ENCODE results near the gene LSM14A.
"Not testable (repeated sequence)": the region's sequence is repeated elsewhere in the genome, so short reads cannot be mapped to it uniquely, and the experiment has no call there.

Gene LSM14A

DNA sequence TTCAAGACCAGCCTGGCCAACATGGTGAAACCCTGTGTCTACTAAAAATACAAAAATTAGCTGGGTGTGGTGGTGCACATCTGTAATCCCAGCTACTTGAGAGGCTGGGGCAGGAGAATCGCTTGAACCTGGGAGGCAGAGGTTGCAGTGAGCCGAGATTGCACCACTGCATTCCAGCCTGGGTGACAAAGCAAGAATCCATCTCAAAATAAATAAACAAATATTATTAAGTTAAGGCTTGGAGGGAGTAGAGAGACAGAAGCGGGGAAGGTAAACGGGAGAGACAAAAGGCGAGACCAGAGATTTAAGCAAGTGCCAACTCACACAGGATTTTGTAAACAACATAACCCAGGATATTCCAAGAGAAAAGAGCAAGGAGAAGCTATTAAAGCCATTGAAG lies 12.8 kb upstream of the LSM14A start:
- not testable (repeated sequence) for DNase-seq

DNA sequence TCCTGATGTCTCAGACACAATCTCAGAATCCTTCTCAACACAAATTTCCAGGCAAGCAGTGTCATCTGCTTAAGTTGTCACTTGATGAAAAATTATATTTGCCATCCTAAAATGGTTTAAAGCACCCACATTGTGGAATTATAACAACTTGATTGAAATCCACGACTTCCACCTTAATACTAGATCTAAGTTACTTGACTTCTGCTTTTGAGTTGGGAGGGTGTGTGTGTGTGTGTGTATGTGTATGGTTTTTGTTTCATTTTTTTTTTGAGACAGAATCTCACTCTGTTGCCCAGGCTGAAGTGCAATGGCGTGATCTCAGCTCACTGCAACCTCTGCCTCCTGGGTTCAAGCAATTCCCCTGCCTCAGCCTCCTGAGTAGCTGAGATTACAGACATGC lies 10.4 kb upstream of the LSM14A start:
- not testable (repeated sequence) for DNase-seq

DNA sequence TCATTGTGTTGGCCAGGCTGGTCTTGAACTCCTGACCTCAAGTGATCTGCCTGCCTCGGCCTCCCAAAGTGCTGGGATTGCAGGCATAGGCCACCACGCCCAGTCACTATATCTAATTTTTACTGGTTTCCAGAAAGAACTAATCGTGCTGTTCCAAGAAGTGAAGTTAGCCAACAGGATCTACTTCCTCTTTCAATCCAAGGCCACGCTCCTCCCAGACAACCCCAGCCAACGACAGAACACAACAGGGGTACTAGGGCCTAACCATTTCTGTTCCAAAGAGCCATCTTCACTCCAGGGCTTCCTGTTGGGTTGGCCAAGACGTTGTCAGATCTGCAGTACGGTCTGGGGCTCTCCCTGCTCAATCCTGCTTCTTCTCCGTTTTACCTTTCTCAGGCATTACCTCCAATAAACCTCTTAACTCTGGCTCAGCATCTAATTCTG lies 7.0 kb upstream of the LSM14A start:
- DNase-seq: no peak

DNA sequence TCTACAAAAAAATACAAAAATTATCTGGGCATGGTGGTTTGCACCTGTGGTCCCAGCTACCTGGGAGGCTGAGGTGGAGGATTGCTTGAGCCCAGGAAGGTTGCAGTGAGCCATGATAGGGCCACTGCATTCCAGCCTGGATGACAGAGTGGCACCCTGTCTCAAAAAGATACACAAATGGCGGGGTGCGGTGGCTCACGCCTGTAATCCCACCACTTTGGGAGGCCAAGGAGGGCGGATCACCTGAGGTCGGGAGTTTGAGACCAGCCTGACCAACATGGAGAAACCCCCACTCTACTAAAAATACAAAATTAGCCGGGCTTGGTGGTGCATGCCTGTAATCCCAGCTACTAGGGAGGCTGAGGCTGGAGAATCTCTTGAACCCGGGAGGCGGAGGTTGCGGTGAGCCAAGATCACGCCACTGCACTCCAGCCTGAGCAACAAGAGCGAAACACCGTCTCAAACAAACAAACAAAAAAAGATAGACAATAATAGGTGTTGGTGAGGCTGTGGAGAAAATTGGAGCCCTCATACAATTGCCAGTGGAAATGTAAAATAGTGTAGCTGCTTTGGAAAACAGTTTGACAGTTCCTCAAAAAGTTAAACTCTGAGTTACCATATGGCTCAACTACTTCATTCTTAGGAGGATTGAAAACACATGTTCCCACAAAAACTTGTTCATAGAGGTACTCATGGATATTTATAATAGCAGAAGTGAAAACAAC lies 2.7 kb upstream of the LSM14A start:
- not testable (repeated sequence) for DNase-seq

DNA sequence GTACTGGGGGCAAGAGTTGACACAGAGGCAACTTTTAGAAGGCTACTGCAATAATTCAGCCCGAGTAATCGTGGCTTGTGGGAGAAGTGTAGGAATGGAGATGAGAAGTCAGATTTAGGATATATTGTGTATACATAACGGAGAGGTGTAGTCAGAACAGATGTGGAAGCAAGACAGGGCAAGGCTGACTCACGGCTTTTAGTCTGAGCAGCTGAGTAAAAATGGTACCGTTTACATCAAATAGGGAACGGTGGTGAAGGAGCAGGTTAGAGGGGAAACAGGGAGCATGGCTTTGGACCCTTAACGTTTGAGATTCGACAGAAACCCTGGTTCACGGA lies 796 bp upstream of the LSM14A start:
- no peak for DNase-seq

DNA sequence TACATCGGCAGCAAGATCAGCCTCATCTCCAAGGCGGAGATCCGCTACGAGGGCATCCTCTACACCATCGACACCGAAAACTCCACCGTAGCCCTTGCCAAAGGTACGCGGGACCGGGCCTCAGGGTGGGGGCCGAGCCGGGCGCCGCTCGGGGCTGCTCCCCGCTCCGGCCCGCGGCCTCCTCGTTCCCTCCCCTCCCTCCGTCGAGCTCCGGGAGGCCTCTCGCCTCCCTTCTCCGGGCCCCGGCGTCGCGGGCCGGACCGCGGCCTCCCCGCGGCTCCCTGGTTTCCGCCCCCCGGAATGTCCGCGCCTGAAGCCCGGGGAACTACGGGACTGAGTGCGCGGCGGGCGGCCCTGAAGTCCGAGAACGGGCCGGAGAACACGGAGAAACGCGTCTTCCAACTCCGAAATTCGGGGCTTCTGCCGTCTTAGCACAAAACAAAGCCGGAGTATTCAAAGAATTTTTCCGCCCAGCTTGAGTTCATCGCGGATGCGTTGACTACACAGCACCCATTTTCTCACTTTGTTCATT lies 423 bp downstream of the LSM14A start:
- DNase-seq: no peak

DNA sequence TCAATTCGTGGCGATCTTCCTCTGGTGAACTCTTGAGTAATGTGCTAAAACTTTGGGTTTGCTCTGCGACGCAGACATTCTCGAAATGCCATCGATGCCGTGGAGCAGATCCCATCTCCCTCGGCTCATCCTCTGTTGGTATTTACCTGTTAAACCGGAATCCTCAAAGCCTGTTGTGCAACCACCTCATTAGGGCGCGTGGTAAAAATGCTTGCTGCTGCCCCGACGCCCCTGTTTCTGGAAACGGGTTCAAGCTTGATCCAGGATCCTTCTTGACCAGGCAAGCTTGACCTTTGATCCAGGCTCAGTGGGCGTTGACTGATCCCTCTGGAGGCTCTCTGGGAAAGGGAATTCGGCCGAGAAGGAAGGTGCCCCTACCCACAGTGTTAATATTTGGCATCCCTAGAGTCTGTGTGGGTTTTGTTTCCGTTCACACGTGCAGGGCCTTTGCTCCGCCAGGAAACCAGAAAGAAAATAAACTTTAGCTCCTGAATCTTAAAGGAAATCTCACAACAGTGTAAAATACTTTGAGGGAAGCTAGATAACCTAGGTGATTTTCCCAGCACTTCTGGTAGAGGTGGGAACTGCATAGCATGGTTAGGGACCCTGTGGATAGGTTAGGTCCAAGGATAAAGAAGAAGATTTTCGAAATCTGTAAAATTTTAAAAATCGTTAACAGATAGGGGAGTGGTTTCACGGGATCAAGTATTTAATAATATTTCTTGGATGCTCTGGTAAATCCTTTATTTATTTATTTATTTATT lies 1.1 kb downstream of the LSM14A start:
- DNase-seq: peak; percentile 74

DNA sequence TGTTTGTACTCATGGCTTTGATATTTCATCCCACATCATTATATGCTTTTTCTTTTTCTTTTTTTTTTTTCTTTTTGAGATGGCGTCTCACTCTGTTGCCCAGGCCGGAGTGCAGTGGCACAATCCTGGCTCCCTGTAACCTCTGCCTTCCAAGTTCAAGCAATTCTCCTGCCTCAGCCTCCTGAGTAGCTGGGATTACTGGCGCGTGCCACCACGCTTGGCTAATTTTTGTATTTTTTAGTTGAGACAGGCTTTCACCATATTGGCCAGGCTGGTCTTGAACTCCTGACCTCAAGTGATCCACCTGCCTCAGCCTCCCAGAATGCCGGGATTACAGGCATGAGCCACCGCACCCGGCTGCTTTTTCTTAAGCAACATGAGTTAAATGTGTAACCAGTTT lies 2.9 kb downstream of the LSM14A start:
- DNase-seq: not testable (repeated sequence)

DNA sequence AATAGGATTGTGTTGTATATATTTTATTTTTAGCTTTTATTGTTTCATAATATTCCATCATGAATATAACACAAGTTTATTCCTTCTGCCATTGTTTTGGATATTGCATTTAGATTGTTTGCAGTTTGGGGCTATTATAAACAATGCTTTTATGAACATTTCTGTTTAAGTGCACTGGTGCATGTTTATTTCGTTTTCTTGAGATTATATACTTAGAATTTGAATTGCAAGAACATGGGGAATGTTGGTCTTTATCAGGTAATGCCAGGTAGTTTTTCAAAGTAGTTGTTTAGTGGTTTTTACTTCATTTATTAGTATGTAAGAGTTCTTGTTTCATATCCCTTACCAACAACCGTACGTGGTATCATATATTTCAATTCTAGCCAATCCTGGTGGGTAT lies 4.3 kb downstream of the LSM14A start:
- DNase-seq: no peak

DNA sequence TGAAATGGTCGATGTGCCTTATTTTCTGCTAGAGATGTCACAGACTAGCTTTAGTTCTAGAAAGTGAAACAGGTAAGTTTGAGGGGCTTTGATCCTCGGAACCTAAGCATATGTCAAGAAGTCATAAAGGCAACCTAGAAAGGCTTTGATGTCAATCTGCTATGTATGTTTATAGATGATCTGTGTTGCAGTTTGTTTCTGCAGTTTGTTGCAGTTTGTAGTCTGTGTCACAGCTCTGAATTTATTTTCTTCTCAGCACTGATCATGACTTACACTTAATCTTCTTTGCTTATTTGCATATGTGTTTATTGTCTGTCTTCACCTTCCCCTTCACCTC lies 5.9 kb downstream of the LSM14A start:
- DNase-seq: no peak

DNA sequence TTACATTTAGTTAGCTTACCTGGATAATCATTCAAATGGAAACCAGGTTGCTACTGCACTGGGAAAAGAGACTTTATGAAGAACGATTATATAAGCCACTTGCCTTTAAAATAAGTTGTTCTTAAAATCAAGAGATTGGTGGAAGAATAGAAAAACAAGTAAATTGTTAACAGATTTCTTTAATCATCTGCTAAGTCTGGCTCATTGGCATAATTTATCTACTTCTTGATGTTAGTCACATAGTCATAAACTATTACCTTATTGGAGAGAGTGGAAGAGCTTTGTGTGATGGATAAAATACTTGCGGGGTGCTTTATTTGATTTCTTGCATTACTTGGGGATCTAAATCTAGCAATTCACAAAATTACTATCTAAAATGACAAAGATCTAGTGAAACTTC lies 6.8 kb downstream of the LSM14A start:
- peak; percentile 19 for DNase-seq

DNA sequence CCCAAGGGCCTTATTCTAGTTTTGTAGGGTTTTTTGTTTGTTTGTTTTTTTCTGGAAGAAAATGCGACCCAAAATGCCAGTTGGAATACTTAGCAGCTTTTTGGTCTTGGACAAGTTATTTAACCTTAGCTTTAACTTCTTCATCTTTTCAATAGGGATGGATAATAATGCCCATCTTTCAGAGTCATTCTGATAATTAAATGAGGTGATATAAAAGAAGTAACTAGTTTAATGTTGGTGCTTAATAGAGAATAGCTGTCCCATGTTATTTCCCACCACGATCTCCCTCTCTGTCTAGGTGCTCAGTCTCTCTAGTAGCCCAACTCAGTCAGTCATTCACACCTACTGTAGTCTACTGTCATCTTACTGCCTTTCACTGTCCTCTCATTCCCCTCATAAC lies 8.0 kb downstream of the LSM14A start:
- DNase-seq: no peak

DNA sequence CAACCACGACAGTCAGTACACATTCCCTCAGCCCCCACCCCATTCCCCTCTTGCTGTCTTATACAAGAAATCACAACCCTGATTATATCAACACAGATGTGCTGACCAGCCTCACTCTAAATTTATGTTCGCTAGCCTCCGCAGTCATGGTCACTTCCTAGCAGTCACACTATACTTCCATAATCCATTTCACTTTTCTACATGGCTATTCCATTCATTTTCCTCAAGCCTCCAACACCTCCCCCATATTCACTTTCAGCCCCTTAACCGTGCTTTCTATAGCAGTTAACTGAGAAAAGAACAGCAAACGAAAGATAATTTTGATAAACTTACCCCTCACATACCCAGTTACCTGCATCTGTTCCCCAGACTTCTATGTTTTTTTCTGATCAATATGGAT lies 8.4 kb downstream of the LSM14A start:
- no peak for DNase-seq

DNA sequence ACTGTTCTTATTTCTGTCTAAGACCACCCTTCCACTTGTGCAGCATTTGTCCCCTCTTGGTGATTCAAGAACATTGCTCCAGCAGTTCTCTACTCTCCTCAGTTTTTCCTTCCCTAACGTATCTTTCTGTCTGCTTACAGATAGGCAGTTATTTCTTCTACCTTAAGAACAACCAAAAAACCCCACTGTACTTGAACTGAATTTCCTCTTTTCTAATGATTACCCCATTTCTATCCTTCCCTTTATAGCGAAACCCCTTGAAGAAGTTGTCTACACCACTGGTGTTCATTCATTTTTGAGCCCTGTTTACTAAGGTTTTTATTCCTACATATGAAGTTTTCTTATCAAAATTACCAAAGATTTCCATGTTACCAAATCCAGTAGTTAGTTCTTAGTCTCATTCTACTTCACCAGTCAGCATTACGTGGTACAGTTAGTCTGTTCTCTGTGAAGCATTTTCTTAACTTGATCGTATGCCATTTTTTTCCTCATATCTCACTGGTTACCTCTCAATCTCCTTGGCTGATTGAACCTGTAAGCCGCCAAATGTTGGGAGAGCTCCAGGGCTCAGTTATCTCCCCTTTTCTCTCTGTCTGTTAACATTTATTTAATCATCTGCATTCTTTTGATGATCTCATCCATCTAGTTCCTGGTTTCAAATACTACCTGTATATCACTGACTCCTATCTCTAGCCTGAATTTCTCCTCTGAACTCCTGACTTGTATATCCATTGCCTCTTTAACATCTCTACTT lies 9.0 kb downstream of the LSM14A start:
- DNase-seq: peak; percentile 40

DNA sequence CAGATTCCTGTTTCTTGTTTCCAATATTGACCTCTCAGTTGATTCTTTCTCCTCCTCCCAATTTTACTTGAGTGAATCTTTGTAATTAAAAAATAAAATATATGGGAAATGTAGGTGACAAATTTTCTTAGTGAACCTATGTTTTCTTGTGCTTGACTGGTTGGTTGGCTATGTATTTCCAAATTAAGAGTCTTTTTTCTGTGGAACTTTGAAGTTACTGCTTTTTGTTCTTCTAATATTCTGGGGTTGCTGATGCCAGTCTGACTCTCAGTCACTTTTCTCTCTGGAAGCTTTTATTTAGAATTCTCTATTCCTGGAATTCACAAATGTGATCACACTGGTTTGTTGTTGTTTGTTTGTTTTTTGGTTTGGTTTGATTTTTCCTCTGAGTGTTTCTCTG lies 9.8 kb downstream of the LSM14A start:
- no peak for DNase-seq

DNA sequence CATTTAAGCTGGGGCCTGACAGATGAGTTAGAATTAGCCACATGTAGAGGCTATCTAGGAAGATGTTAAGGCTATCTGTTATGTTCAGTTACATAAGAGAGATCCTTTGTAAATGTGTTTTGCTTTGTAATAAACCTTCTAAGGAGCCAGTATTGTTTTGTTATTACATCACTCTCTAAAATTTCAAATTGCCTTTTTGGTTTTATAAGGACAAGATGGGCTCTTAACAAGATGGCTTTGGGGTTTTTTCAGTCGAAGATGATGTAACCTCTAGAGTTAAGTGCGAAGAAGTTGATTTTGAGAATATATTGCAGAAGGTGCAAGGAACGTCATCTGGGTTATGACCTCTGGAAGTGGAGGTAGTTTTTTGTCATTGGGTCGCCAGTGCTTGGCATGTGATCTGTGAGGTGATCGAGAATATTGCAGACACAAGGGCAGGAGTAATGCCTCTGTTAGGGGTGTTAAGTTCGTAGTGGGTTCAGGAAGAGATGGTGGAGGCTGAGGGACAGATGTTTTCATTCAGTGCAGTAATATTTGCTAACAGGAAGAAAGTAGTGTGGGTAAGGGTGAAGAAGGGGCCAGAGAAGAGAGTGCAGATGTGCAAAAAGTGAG lies 12.7 kb downstream of the LSM14A start:
- DNase-seq: no peak

DNA sequence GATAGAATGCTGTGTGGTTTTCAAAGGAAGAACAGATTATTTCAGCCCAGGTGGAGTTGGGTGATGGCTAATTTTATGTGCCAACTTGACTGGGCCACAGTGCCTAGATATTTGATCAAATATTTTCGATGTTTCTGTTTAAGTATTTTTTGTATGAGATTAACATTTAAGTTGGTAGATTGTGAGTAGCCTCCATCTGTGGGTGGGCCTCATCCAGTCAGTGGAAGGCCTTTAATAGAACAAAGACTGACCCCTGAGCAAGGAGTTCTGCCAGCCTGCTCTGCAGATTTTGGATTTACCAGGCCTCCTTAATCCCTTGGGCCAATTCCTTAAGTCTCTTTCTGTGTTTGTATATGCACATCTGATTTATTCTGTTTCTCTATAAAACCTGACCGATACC lies 13.9 kb downstream of the LSM14A start:
- DNase-seq: no peak

DNA sequence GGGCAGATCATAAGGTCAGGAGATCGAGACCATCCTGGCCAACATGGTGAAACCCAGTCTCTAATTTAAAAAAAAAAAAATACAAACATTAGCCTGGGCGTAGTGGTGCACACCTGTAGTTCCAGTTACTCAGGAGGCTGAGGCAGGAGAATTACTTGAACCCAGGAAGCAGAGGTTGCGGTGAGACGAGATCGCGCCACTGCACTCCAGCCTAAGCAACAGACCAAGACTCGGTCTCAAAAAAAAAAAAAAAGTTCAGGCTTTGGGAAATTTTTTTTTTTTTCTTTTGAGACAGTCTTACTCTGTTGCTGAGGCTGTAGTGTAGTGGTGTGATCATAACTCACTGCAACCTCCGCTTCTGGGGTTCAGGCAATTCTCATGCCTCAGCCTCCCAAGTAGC lies 14.7 kb downstream of the LSM14A start:
- no peak for DNase-seq

DNA sequence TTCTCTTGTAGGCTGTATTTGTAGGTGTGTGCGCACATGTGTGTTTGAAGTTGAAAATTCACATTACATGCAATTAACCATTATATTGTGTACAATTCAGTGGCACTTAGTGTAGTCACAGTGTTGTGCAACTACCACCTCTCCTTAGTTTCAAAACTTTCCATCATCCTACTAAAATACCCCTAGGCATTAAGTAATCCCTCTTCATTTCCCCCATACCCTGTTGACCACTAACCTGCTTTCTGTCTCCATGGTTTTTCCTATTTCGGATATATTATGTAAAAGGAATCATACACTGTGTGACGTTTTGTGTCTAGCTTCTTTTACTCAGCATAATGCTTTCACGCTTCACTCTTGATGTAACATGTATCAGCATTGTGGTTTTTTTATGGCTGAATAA lies 16.1 kb downstream of the LSM14A start:
- DNase-seq: no peak

DNA sequence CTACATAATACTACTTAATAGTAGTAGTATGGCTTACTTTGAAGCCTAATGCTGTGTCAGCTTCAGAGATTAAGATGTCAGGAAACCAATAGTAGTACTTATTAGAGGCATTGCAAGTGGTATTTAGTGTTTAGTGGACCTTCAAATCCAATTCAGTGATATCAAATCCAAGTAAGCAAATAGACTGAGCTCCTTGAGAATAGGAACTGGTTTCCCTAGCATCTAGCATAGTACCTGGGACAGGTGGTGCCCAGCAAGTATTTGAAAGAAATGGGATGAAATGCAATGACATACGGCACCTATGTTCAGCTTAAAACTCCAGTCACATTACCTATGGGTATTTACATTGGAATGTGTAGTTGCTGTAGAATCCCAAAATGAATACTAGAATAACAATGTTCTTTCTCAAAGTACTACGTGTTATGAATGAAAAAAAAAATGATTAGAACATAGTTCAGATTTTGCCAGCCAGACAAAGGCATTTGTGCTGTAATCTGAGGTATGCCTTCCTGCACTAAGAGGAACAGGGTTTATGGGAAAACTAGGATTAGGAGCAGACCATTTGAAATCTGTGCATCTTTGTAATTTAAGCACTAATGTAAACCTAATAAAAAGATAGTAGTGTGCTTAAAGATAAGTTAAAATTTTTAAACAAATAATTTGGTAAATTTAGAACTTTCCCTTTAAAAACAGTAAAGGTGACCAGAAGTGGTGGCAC lies 17.1 kb downstream of the LSM14A start:
- no peak for DNase-seq

DNA sequence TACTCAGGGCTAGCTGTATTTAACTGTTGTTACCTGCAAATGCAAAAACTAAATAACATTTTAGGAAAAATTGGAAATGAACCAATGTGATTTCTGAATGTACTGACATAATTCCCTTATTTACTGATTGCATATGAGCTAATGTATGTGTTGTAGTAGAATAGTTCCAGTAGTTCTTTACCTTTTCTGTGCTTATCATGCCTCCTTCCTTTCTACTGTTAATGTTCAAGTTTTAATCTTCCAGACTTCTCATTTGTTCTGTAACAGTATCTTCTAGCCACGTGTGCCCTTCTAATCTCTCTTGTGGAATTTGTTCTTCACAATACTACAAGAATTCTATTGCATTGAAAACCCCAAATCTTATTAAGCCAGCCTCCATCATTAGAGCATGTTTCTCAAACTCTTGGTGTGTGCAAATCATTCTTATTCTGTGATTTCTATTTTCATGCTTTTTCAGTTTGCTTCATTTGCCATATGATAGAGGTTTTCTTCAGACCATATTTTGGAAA lies 17.7 kb downstream of the LSM14A start:
- no peak for DNase-seq

DNA sequence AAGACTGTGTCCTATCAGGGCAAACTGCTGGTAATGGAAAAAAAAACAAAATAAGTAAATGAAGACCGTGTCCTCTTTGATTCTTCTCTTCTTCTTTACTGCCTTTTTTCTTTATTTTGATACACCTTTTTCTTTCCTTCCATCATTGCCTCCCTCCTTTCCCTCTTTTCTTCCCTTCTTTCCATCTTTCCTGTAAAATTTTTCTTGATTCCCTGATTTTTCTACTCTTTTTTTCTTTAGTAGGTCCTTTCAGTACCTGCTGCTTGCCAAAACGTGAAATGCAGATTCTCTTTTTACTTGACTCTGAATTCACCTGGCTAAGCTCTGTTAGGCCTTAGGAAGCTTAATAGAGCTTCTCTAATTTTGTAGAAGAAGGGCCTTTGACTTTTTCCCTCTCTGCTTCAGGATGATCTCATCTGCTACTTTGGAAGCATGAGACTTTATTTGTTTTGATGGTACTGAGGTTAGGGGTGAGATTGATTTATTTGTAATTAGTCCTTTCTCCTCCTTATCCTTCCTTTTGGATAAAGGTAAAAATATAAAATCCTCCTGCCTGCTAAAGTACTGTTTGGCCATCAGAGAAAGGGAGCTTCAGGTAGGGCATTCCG lies 19.2 kb downstream of the LSM14A start:
- no peak for DNase-seq

All from kidney glomerular epithelial cell (primary cell).